ENCODE measurements around the gene HAGHL.

The HAGHL gene

GRCh38 chr16:716200-716568 lies 10.7 kb upstream of the HAGHL start:
- H3K9me3 ChIP-seq (ENCODE audit: low read length), result no peaks in the 10 kb centered on the region
- no peak overlapping the region for H2AFZ ChIP-seq (ENCODE audit: low read length)
- TF ChIP-seq EZH2 (IDR thresholded peaks at IDR 0.05; ENCODE audit: borderline replicate concordance, low read length), result no peak
- no peak for TF ChIP-seq CTCF (IDR thresholded peaks at IDR 0.05; ENCODE audit: low read length)
- no peaks in the 10 kb centered on the region for H3K9me2 ChIP-seq (ENCODE audit: low read depth, low read length)
- H3K4me2 ChIP-seq (ENCODE audit: low read length), result peak overlapping the region; percentile 78; the same call in 1 of the 2 replicates
- no peaks in the 10 kb centered on the region for H3K79me2 ChIP-seq (ENCODE audit: insufficient read depth, low read length)
- H3K4me3 ChIP-seq (ENCODE audit: low read depth, low read length, poor library complexity, severe bottlenecking), result no peak overlapping the region
- peaks cover 24% of the 10 kb centered on the region for H3K4me1 ChIP-seq (ENCODE audit: insufficient read depth, low read length, severe bottlenecking)
- peaks cover 18% of the 10 kb centered on the region for H3K27me3 ChIP-seq (ENCODE audit: insufficient read depth, low read length)
- H3F3A ChIP-seq (ENCODE audit: insufficient read depth, low read length), result no peaks in the 10 kb centered on the region
- H4K20me1 ChIP-seq (ENCODE audit: insufficient read depth, low read length), result no peaks in the 10 kb centered on the region
- H3K27ac ChIP-seq (ENCODE audit: low read depth, low read length, poor library complexity, severe bottlenecking), result no peak overlapping the region
- no peaks in the 10 kb centered on the region for H3K36me3 ChIP-seq (ENCODE audit: insufficient read depth, low read length)
- no peak overlapping the region for H3K9ac ChIP-seq (ENCODE audit: low read length)

- H3K4me1 ChIP-seq (ENCODE audit: insufficient read depth, low read length, severe bottlenecking), result peaks cover 29% of the 10 kb centered on the region
- no peaks in the 10 kb centered on the region for H3K79me2 ChIP-seq (ENCODE audit: insufficient read depth, low read length)
- H3K9ac ChIP-seq (ENCODE audit: low read length), result no peak overlapping the region
- no peak overlapping the region for H3K27ac ChIP-seq (ENCODE audit: low read depth, low read length, poor library complexity, severe bottlenecking)
- H3F3A ChIP-seq (ENCODE audit: insufficient read depth, low read length), result no peaks in the 10 kb centered on the region
- peaks cover 18% of the 10 kb centered on the region for H3K27me3 ChIP-seq (ENCODE audit: insufficient read depth, low read length)
- no peak for TF ChIP-seq EZH2 (IDR thresholded peaks at IDR 0.05; ENCODE audit: borderline replicate concordance, low read length)
- TF ChIP-seq CTCF (IDR thresholded peaks at IDR 0.05; ENCODE audit: low read length), result no peak
- H3K36me3 ChIP-seq (ENCODE audit: insufficient read depth, low read length), result no peaks in the 10 kb centered on the region
- no peak overlapping the region for H3K4me3 ChIP-seq (ENCODE audit: low read depth, low read length, poor library complexity, severe bottlenecking)
- H3K4me2 ChIP-seq (ENCODE audit: low read length), result no peak overlapping the region
- no peaks in the 10 kb centered on the region for H3K9me3 ChIP-seq (ENCODE audit: low read length)
- no peaks in the 10 kb centered on the region for H4K20me1 ChIP-seq (ENCODE audit: insufficient read depth, low read length)
- no peaks in the 10 kb centered on the region for H3K9me2 ChIP-seq (ENCODE audit: low read depth, low read length)
- H2AFZ ChIP-seq (ENCODE audit: low read length), result no peak overlapping the region
These were observed 10.1 kb upstream of the HAGHL start for GRCh38 chr16:716768-717325.

- Histone ChIP-seq H4K20me1 (ENCODE audit: insufficient read depth, low read length) (no peaks in the 10 kb centered on the region), H3K9me3 (ENCODE audit: low read length) (no peaks in the 10 kb centered on the region), H3K4me3 (ENCODE audit: low read depth, low read length, poor library complexity, severe bottlenecking) (no peak overlapping the region), H3K27ac (ENCODE audit: low read depth, low read length, poor library complexity, severe bottlenecking) (no peak overlapping the region), H3F3A (ENCODE audit: insufficient read depth, low read length) (no peaks in the 10 kb centered on the region), H3K4me1 (ENCODE audit: insufficient read depth, low read length, severe bottlenecking) (peaks cover 34% of the 10 kb centered on the region), H3K27me3 (ENCODE audit: insufficient read depth, low read length) (peaks cover 18% of the 10 kb centered on the region), H3K4me2 (ENCODE audit: low read length) (no peak overlapping the region), H2AFZ (ENCODE audit: low read length) (no peak overlapping the region), H3K79me2 (ENCODE audit: insufficient read depth, low read length) (no peaks in the 10 kb centered on the region), H3K9me2 (ENCODE audit: low read depth, low read length) (no peaks in the 10 kb centered on the region), H3K36me3 (ENCODE audit: insufficient read depth, low read length) (peaks cover 1% of the 10 kb centered on the region), H3K9ac (ENCODE audit: low read length) (no peak overlapping the region)
- TF ChIP-seq CTCF (IDR thresholded peaks at IDR 0.05; ENCODE audit: low read length) (no peak), EZH2 (IDR thresholded peaks at IDR 0.05; ENCODE audit: borderline replicate concordance, low read length) (no peak)
These were observed 9.3 kb upstream of the HAGHL start for GRCh38 chr16:717450-718245.

Measured in OCI-LY1 (cell line).